KMS-11 (cell line): ENCODE results near the gene KCNC1.

Source experiments
- H2AFZ ChIP-seq: fragments of 200-600 bp; sonication (generic); 2 replicates; pipeline ENCODE4 v1.6.1; 2016; ENCODE audit warnings: antibody characterized with exemption, mixed run types, low read depth
- H3K27ac ChIP-seq: fragments of 200-600 bp; sonication (generic); 2 replicates; pipeline ENCODE4 v1.6.1; 2016; ENCODE audit warnings: mild to moderate bottlenecking, mixed run types
- H3K27me3 ChIP-seq: fragments of 200-600 bp; sonication (generic); 2 replicates; pipeline ENCODE4 v1.6.1; 2017; ENCODE audit warnings: mild to moderate bottlenecking, low read depth, mixed run types, moderate library complexity; ENCODE audit not compliant: insufficient read depth
- H3K36me3 ChIP-seq: fragments of 200-600 bp; sonication (generic); 2 replicates; pipeline ENCODE4 v1.6.1; 2017; ENCODE audit warnings: mild to moderate bottlenecking, mixed run types; ENCODE audit not compliant: insufficient read depth
- H3K4me1 ChIP-seq: fragments of 200-600 bp; sonication (generic); 2 replicates; pipeline ENCODE4 v1.6.1; 2016; ENCODE audit warnings: mild to moderate bottlenecking, low read depth, mixed run types; ENCODE audit not compliant: poor library complexity, severe bottlenecking
- H3K4me2 ChIP-seq: fragments of 200-600 bp; sonication (generic); 2 replicates; pipeline ENCODE4 v1.7.0; 2016; ENCODE audit warnings: mild to moderate bottlenecking, mixed run types
- H3K4me3 ChIP-seq: fragments of 200-600 bp; sonication (generic); IDR thresholded peaks from 2 replicates; pipeline ENCODE4 v1.6.1; 2017; ENCODE audit warnings: low read depth, low read length, mixed read lengths; ENCODE audit not compliant: insufficient read depth
- H3K79me2 ChIP-seq: fragments of 200-600 bp; sonication (generic); 2 replicates; pipeline ENCODE4 v1.6.1; 2016; ENCODE audit warnings: low read depth, mixed run types; ENCODE audit not compliant: insufficient read depth
- H3K9ac ChIP-seq: fragments of 200-600 bp; sonication (generic); 2 replicates; pipeline ENCODE4 v1.6.1; 2016; ENCODE audit warnings: mild to moderate bottlenecking, mixed run types
- H4K20me1 ChIP-seq: fragments of 200-600 bp; sonication (generic); 2 replicates; pipeline ENCODE4 v1.6.1; 2016; ENCODE audit warnings: mild to moderate bottlenecking, mixed run types; ENCODE audit not compliant: insufficient read depth
- CTCF ChIP-seq: fragments of 200-600 bp; sonication (generic); conservative IDR thresholded peaks from 2 replicates; pipeline ENCODE4 v1.6.1; 2017; ENCODE audit warnings: low read depth, mild to moderate bottlenecking, antibody characterized with exemption, low read length, moderate library complexity, mixed read lengths

KCNC1 gene

GRCh38 chr11:17802491-17802890 is 67.9 kb downstream of the KCNC1 start:
- Histone ChIP-seq H3K4me1 (no peaks in the 10 kb centered on the region), H3K9ac (no peak overlapping the region), H2AFZ (no peak overlapping the region), H3K79me2 (no peaks in the 10 kb centered on the region), H4K20me1 (no peaks in the 10 kb centered on the region), H3K27me3 (no peaks in the 10 kb centered on the region), H3K4me3 (no peak overlapping the region), H3K36me3 (no peaks in the 10 kb centered on the region), H3K4me2 (no peak overlapping the region), H3K27ac (no peak overlapping the region)
- TF ChIP-seq CTCF = no peak

GRCh38 chr11:17803754-17804334 is 69.3 kb downstream of the KCNC1 start:
- no peak overlapping the region for H3K4me2 ChIP-seq
- H3K27ac ChIP-seq = no peak overlapping the region
- no peaks in the 10 kb centered on the region for H3K79me2 ChIP-seq
- no peak overlapping the region for H3K4me3 ChIP-seq
- no peaks in the 10 kb centered on the region for H3K4me1 ChIP-seq
- H3K36me3 ChIP-seq = no peaks in the 10 kb centered on the region
- H3K9ac ChIP-seq = no peak overlapping the region
- TF ChIP-seq CTCF = no peak
- no peaks in the 10 kb centered on the region for H4K20me1 ChIP-seq
- H3K27me3 ChIP-seq = no peaks in the 10 kb centered on the region
- no peak overlapping the region for H2AFZ ChIP-seq

GRCh38 chr11:17805043-17805442 is 70.5 kb downstream of the KCNC1 start:
- H2AFZ ChIP-seq = no peak overlapping the region
- no peak overlapping the region for H3K9ac ChIP-seq
- no peaks in the 10 kb centered on the region for H3K79me2 ChIP-seq
- H3K4me2 ChIP-seq = no peak overlapping the region
- H3K36me3 ChIP-seq = no peaks in the 10 kb centered on the region
- H3K4me3 ChIP-seq = no peak overlapping the region
- no peak overlapping the region for H3K27ac ChIP-seq
- H3K27me3 ChIP-seq = no peaks in the 10 kb centered on the region
- TF ChIP-seq CTCF = no peak
- H3K4me1 ChIP-seq = no peaks in the 10 kb centered on the region
- no peaks in the 10 kb centered on the region for H4K20me1 ChIP-seq

GRCh38 chr11:17805873-17806272 is 71.3 kb downstream of the KCNC1 start:
- Histone ChIP-seq H3K36me3 (no peaks in the 10 kb centered on the region), H3K4me2 (no peak overlapping the region), H3K27me3 (no peaks in the 10 kb centered on the region), H3K4me1 (no peaks in the 10 kb centered on the region), H2AFZ (no peak overlapping the region), H3K79me2 (no peaks in the 10 kb centered on the region), H3K27ac (no peak overlapping the region), H4K20me1 (no peaks in the 10 kb centered on the region), H3K9ac (no peak overlapping the region), H3K4me3 (no peak overlapping the region)
- no peak for TF ChIP-seq CTCF
